Stimulated activated CD4-positive, alpha-beta T cell treated with anti-CD3 and anti-CD28 coated beads, Interleukin-4, amount 100 ng/mL, for 1 hour (primary cell): Measurements from ENCODE around the gene CNOT6.

Experiments
- DNase-seq: peaks from one replicate; pipeline ENCODE4 v3.0.0-alpha.2; 2020

CNOT6 gene

DNA sequence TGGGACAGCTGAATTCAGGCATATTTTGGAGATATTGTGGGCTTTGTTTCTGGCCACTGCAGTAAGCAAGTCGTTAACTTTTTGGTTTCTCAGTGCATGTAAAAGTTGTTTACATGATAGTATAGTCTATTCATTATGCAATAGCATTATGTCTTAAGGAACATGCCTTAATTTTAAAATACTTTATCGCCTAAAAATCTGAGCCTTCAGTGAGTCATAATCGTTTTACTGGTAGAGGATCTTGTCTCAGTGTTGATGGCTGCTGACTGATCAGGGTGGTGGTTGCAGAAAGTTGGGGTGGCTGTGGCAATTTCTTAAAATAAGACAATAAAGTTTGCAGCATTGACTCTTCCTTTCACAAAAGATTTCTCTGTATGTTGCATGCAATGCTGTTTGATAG, 92.0 kb downstream of the CNOT6 start:
- no peak for DNase-seq

DNA sequence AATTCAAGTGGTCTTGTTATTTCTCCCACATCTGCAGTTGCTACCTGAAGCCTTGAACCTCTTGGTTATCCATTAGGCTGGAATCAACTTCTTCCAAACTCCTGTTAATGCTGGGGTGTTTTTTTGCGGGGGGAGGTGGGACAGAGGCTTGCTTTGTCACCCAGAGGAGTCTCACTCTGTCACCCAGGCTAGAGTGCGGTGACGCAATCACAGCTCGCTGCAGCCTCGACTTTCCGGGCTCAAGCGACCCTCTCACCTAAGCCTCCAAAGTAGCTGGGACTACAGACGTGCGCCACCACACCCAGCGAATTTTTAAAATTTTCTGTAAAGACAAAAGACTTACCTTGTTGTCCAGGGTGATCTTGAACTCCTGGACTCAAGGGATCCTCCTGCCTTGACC, 92.7 kb downstream of the CNOT6 start:
- no peak for DNase-seq

DNA sequence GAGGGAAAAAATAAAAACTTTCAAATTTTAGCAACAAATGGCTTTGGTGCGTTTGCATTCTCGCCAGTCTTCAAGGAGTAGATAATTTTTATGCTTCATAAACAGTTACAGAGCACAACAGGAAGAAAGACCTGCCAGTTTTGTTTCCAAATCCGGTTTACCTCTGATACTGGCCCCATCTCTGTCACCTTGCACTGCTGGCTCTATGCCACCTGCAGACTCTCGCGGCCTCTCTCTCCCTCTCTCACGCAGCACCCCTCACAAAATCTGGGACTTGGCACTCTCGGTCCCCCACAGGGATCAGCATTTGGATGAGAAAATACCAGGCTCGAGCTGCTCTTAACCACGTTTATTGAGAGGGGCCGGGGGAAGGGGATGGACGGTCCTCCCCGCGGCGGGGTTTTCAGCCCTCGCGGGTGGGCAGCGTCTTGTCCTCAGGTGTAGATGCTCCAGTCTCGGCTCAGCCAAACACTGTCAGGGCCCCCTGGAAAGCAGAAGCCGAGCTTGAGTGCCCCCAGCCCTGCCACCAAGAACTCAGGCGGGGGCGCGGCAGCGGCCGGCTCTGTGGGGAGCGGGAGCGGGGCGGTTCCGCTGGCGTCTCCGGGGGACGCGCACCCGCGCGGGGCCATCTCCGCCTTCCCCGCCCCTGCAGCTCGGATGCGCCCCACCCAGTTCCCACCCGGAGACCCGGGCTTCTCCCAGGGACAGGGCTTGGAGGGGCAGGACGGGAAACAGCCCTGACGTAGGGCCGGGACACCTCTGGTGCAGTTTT, 95.8 kb downstream of the CNOT6 start:
- DNase-seq, result no peak

DNA sequence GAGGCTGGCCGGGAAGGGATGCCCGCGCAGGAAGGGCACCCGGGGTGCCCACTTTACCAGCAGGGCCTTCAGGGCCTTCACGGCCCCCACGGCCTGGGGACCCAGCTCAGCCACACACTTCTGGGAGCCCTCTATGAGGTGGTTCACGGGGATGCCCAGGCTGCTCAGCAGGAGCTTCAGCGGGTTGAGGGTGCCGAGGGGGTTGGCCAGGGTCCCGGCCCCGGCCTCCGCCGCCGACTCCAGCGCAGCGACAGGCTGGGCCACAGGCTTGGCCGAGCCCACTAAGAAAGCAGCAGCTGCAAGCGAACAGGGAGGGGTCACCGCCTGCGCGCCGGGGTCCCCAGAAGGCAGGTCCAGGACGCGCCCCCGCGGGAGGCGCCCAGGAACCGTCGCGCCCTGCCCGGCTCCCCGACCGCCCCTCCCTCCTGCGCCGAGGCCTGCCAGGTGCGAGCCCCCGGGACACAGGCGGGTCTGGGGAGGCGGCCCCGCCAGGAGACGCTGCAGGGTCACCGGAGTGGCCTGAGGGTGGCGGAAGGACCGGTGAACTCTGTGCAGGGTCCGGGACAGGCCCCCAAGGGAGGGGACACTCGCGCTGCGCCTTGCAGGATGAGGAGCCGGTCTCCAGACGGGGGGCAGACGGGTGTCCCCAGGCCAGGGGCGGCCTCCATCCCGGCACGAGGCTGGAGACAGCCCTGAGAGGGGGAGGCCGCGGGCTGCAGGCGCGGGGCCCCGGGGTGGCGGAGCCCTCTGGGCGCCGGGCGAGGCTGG, 96.5 kb downstream of the CNOT6 start:
- no peak for DNase-seq

DNA sequence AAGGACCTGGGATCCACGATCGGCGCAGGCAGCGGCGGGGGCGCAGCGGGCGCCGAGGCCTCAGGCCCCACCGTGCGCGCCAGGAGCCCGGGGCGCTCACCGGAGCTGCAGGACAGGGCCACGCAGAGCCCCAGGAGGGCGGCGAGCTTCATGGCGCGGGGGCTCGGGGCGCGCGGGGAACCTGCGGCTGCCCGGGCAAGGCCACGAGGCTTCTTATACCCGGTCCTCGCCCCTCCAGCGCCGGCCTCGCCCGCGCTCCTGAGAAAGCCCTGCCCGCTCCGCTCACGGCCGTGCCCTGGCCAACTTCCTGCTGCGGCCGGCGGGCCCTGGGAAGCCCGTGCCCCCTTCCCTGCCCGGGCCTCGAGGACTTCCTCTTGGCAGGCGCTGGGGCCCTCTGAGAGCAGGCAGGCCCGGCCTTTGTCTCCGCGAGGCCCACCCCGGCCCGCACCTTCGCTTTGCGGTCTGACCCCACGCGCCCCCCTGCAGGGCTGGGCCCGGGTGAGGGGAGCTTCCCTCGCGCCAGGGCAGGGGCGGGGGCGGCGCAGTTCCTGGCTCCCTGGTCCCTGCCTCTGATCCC, 97.2 kb downstream of the CNOT6 start, which contains the start of gene SCGB3A1:
Gene SCGB3A1, minus strand, starts transcription at position 189 of the 577 bp plus-strand sequence. Its CDS starts 37 bp downstream, at position 152.
- no peak for DNase-seq

DNA sequence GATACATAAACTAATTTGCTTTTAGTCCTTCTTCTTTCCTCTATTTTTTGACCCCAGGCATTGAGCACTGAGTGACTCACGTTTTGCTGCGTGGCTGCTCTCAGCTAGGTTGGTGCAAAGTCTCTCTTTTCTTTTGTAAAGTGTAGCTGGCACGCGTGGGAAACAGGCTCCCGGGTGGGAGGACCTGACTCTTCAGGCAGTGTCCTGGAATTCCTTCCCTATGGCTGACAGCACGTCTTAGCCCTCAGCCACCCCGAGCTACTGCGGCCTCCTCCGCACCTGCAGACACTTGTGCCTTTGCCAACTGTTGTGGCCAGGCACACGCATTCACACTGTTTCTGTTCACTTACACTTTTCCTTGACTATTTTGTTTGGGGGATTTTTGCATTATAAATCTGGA, 98.0 kb downstream of the CNOT6 start:
- DNase-seq, result no peak

DNA sequence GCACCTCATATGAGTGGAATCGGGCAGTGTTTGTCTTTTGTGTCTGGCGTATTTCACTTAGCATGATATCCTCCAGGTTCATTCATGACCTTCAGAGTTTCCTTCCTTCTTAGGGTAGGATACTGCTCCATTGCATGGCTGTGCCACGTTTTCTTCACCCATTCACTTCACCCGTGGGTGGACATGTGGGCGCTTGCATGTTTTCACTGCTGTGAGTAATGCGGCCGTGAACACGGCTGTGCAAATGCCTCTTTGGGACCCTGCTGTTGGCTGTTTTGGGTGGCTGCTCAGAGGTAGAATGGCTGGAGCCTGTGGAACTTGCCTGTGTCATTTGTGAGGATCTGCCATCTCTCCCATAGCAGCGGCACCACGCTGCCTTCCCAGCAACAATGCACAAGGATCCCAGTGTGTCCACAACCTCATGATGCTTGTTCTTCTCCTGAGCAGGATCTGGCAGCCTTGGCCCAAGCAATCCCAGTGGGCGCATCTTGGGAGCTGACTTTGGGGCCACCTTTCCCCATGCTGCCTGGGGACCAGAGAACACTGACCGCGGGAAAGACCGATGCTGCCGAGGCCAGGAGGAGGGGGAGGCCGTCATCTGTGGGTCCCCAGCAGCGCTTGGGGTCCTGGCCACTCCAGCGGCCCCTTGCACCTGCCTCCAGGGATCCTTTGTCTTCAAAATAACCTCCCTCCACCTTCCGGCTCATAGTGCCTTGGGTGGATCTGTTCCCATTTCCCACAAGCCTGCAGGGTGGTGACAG, 99.4 kb downstream of the CNOT6 start:
- DNase-seq, result no peak

DNA sequence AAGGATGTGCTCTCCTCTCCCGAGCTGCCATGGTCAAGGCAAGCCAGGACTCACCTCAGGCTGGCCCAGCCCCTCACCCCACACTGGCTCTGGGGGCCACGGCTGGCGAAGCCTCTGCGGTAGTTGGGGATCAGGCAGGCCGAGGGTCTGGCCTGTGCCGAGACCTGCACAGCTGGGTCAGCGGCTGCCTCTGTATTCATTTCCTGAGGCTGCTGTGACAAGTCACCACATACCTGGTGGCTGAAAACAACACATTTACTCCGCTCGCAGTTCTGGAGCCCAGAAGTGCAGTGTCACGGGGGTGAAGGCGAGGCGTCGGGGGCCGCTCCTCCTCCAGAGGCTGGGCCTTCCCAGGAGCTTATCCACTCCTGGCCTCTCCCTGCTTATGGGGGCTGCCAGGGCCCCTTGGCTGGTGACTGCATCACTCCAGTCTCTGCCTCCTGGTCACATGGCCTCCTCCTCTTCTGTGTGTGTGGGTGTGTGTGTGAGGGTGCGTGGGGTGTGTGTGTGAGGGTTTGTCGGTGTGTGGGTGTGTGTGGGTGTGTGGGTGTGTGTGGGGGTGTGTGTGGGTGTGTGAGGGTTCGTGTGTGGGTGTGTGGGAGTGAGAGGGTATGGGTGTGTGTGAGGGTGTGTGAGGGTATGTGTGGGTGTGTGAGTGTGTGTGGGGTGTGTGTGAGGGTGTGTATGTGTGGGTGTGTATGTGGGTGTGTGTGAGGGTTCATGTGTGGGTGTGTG, 100.3 kb downstream of the CNOT6 start:
- DNase-seq, result no peak

DNA sequence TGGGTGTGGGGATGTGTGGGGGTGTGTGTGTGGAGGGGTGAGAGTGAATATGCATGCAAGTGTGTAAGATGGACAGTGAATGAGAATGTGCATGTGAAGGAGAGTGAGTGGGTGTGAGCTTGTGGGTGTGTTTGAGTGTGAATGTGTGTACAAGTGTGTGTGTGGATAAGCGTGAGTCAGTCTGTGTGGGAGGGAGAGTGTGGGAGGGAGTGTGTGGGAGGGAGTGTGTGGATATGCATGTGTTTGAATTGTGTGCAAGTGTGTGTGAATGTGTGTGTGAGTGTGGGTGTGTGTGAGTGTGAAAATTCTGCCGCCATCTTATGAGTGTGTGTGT, 100.8 kb downstream of the CNOT6 start:
- no peak for DNase-seq

DNA sequence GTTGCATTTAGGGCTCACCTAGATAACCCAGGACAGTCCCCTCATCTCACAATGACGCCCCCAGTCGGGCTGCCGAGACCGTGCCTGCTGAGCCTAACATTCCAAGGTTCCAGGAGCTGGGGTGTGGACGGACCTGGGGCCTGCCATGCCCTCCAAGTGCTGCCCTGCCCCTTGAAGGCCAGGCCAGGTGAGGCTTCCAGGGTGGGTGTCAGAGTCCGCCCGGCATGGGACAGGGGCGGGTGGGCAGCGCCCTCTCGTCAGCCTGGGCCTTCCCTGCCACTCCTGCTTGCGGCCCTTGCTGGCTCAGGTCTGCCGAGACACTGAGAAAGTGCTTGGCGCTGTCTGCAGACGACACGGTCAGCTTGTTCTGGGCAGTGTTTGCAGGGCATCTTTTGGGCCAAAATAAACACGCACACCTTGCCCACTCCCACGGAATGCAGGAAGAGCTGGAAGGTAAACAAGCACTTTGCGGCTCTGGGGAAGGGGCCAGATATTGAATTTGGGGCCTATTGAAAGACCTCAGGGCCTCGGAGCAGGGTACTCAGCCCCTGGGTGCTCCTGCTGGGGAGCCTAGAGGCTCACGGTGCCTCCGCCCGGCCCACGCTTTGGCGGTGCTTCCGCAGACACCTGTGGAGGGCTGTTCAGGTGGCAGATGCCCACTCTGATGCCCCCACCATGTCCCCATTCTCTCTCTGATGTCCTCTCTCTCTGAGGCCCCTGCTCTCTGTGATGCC, 101.4 kb downstream of the CNOT6 start:
- DNase-seq, result no peak

DNA sequence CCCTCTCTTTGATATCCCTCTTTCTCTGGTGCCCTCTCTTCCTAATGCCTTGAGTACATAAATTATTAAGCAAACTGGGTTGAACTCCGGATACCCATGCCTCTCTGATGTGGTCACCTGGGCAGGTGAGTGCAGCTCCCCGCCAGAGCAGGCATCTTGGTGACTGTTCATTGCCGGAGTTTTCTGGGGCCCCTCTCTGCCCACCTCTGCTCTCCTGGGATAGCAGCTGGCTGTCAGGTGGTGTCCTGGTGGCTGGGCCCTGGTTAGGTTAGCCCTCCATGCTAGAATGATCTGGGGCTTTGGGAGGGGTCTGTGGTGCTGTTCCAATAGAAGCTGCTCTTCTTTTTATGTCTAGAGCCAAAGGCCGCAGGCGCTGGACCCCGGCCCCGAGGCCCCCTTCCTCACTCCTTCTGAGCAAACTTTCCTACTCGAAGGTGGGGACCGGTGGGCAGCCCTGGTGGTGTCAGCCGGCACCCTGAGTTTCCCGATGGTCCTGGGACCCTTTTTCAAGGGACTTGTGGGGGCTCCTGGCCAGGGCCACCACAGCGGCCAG, 102.0 kb downstream of the CNOT6 start:
- DNase-seq, result no peak

DNA sequence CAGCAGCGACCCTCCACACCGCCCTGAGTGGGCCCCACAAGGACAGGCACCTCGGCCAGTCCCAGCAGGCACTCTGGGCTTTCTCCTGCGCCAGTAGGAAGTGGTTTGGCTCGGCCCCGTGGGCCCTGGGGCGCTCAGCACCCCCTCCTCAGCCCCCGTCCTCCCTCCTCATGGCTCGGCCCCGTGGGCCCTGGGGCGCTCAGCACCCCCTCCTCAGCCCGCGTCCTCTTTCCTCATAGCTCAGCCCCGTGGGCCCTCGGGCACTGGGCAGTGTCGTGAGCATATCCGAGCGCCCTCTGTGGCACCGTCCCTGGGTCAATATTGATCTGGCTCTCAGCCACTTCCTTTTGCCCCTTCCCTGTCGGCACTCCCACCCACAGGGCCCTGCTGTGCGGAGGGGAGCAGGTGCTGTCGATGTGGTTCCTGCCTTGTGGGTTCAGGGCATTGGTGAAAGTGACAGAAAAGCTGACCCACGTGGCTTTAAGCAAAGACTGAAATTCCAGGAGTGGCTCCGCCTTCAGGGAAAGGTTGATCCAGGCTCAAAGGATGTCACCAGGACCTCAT, 102.6 kb downstream of the CNOT6 start:
- no peak for DNase-seq

DNA sequence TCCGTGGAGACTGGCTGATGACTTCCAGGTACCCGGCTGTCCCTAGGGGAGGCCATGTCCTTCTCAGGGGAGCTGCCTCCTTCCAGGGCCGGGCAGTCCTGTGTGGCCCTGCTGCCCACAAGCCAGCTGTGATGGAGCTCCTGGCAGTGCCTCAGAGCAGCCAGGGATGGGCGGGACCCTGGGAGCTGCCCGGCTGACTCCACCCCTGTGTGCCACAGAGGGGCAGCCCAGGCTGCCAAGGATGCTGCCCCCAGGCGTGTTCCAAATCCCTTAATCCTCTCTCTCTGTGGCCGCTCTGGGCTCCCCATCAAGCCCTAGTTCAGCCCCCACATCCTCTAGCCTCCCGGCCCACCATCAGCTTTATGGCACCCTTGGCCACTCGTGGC, 104.1 kb downstream of the CNOT6 start:
- no peak for DNase-seq

DNA sequence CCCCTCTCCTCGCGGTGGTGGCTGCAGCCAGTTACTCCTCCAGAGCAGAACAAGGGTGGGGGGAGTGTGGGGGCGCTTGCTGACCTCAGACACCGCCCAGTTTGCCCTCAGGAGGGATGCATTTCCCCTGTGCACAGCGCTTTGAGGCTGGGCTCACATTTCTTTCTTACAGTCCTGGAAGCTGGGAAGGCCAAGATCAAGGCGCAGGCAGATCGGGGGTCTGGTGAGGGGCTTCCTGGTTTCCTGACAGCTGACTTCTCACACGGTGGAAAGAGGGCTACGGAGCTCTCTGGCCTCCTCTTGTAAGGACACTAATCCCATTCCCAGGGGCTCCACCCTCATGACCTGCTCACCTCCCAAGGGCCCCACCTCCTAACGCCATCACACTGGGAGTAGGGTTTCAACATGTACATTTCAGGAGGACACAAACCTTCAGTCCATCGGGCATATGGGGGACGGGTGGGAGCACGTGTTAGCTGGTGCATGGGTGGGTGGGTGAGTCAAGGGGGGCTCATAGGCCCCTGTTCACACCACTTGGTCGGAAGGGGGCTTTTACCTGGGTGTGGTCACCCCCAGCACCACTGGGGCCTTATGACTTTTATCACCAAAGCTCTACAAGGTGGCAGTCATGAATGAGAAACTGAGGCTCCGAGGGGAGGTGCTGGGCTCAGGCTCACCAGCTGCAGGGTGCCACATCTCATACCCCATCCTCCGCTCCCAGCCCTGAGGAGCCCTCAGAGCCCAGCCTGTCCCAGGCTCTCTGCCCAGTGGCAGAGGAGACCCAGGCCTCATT, 104.8 kb downstream of the CNOT6 start:
- no peak for DNase-seq

DNA sequence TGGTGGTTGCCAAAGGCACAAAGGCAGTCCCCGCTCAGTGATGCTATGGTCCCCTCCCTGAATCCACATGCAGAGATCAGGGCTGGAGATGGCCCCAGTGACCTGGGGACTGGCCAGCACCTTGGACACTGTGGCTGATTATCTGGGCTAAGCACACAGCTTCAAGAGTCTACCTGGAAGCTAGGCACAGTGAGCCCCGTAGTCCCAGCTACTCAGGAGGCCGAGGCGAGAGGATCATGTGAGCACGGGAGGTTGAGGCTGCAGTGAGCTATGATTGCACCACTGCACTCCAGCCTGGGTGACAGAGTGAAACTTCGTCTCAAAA, 105.4 kb downstream of the CNOT6 start:
- no peak for DNase-seq

DNA sequence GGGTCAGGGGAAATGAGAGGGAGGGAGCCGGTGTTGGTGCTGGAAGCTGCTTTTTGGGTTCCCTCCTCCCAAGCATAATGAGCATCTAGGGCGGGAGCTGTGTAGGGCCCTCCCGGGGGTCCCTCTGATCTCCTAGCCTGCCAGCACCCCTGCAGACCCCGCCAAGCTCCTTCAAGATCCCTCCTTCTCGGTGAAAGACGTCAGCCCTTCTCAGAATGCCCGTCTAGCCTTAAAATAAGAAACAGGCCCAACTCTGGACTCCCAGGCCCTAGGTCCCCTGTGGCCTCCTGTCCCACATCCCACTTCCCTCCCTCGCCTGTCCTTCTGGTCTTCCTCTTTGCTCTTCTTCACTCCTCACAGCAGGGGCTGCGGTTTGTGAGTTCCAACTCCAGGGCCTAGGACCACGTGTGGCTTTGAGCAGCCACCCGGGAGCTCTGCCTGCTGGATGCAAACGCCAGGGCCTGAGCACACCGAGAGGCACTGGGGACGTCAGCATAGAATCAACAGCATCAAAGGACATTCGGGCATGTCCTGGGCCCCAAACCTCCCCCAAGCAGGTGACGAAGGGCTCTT, 105.9 kb downstream of the CNOT6 start:
- DNase-seq, result no peak

DNA sequence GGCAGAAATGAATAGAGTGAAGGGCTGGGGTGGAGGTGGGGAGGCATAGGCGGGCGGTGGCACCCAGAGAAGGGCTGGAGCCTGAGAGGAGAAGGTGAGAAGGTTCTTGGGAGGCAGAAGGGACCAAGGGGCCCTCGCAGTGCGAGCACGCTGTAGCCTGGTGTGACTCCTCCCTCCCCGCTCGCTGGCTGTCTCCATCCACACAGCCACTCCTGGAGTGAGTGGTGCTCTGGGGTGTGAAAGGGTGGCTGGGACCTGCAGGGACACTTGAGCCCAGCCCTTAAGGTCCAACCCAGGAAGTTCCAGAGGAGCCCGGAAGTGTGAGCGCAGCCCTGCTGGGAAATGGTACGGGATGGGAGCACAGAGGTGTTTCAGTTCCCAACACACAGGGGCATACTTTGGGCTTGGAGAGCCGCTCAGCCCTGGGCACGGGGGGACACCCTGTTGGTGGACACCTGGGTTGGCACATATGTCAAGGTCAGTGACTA, 106.4 kb downstream of the CNOT6 start:
- DNase-seq, result no peak

DNA sequence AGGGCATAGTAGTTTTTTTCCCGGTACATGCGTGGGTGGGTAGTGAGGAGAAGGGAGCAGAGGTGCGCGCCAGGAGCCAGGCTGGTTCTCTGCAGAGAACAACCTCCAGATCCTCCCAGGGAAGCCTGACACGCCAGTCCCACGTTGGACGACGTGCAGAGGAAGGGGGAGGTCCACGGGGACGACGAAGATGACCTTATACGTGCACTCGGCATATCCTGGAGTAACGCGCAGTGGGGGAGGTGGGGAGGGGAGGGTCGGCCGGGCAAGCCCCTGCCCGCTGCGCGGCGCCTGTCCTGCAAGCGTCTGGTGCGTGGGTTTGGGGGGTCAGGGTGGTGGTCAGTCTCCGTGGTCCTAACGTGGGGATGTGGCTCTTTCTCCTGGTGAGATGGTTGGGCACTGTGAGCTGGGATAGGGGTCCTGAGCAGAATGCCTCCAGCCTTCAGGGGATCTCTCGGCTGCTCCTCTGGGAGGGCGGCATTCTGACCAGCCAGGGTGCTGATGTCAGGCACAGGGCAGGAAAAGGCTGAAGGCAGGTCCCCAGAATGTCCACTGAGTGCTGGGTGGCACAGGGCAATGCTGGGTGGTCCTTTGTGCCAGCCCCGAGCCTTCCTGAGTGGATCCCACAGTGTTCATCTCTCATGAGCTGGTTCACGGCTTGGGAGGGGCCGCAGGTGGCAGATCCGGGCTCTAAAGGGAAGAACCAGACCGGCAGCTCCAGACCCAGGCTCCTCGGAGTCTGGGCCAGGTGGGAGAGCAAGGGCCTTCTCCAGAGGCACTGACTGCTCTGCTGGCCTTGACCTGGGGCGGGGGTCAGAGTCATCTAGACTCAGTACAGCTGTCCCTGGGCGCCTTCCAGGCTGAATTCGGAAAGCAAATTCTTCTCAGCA, 107.7 kb downstream of the CNOT6 start:
- DNase-seq, result no peak

DNA sequence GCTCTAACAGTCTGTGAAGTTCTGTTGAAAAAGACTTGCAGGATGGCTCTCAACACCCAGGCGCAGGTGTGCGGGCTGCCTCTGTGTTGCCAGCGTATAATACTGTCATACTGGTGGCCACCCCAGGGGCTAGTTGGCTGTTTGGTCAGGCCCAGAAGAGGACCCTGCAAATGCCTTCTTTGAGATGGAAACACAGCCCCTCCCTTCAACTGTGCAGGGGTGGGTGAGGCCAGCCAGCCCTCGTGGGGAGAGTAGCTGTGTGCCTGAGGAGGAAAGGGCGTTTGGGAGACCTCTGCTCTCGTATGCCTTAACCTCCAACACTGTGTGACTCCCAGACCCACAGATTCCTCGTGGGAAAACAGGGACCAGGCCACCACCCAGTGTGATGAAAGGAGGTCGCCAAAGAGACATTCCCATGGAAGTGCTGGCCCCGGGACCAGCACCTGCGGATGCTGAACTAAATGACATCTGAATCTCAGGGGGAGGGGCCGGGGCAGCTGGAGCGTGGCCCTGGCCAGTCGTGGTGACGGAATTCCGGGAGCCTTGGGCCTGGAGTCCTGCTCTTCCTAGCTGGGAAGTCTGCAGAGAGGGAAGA, 108.4 kb downstream of the CNOT6 start:
- no peak for DNase-seq
